H1 (cell line): ENCODE measurements around the gene PPP2R2D. TPM values are rescaled to one million over a fixed set of nuclear protein-coding genes. Genes with fewer than 3 reads are reported as not detected.
A peak's percentile ranks its signal among the peaks of the same experiment; 100 is the strongest.

ENCODE experiments used
- CTCF ChIA-PET: fragments of 300-600 bp; sonication (Branson Sonifier 250); formaldehyde crosslinking; loops from one replicate; lab custom pipeline; 2021; ENCODE audit not compliant: partially characterized antibody; lab: Charles Lee
- POLR2A ChIA-PET: fragments of 300-600 bp; sonication (Branson Sonifier 250); formaldehyde crosslinking; loops from one replicate; lab custom pipeline; 2021; ENCODE audit warnings: inconsistent platforms; ENCODE audit not compliant: partially characterized antibody; lab: Charles Lee
- DNase-seq, 2 experiments: peaks; one replicate each; pipeline versions ENCODE4 v3.0.0 to v3.0.0-alpha.2; 2010 to 2022; ENCODE audit warnings: low spot score in 2 of 2, low read depth in 1 of 2, mixed read lengths in 1 of 2
- FAIRE-seq: peaks from 2 replicates; lab custom pipeline; 2011; peaks lifted over from hg19 to GRCh38; lab: Jason Lieb, UNC
- H2AFZ ChIP-seq: 2 replicates; pipeline ENCODE4 v1.8.1; 2012; ENCODE audit warnings: low read length, inconsistent platforms
- H2AK5ac ChIP-seq: 2 replicates; pipeline ENCODE4 v1.6.1; 2013; ENCODE audit warnings: low read depth, low read length
- H2BK120ac ChIP-seq: replicated peaks from 2 replicates; pipeline ENCODE3; 2013; ENCODE audit warnings: low read depth, low read length, inconsistent platforms
- H2BK12ac ChIP-seq: 2 replicates; pipeline ENCODE4 v1.6.1; 2013; ENCODE audit warnings: low read depth, low read length
- H2BK15ac ChIP-seq: 2 replicates; pipeline ENCODE4 v1.6.1; 2013; ENCODE audit warnings: low read length
- H2BK20ac ChIP-seq: 2 replicates; pipeline ENCODE4 v1.6.1; 2013; ENCODE audit warnings: low read length
- H2BK5ac ChIP-seq: 2 replicates; pipeline ENCODE4 v1.6.1; 2013; ENCODE audit warnings: low read depth, low read length
- H3K14ac ChIP-seq: 2 replicates; pipeline ENCODE4 v1.6.1; 2013; ENCODE audit warnings: inconsistent platforms; ENCODE audit not compliant: insufficient read length
- H3K18ac ChIP-seq: 2 replicates; pipeline ENCODE4 v1.6.1; 2013; ENCODE audit warnings: low read length; ENCODE audit errors: extremely low read depth
- H3K23ac ChIP-seq: 2 replicates; pipeline ENCODE4 v1.6.1; 2013; ENCODE audit warnings: inconsistent platforms; ENCODE audit not compliant: insufficient read length
- H3K23me2 ChIP-seq: 2 replicates; pipeline ENCODE4 v1.6.1; 2013; ENCODE audit warnings: low read depth, low read length
- H3K27ac ChIP-seq: 2 replicates; pipeline ENCODE4 v1.6.1; 2011; ENCODE audit warnings: low read depth, low read length, inconsistent platforms
- H3K27me3 ChIP-seq, 4 experiments: replicated peaks in 1 of 4; 1 replicate in 1 of 4; 2 replicates in 3 of 4; pipeline versions ENCODE4 v1.6.1 to v1.8.1; 2011 to 2013; ENCODE audit warnings: low read length in 3 of 4, mild to moderate bottlenecking in 3 of 4, inconsistent platforms in 2 of 4, mixed read lengths in 2 of 4, moderate library complexity in 1 of 4; ENCODE audit not compliant: control insufficient read depth in 3 of 4, insufficient read depth in 3 of 4; ENCODE audit errors: extremely low read depth in 1 of 4
- H3K36me3 ChIP-seq, 4 experiments: 2 replicates each; pipeline versions ENCODE4 v1.6.1 to v1.8.1; 2011 to 2013; ENCODE audit warnings: mild to moderate bottlenecking in 4 of 4, low read length in 3 of 4, moderate library complexity in 2 of 4, control low read depth in 1 of 4, inconsistent platforms in 1 of 4; ENCODE audit not compliant: insufficient read depth in 4 of 4, control insufficient read depth in 2 of 4
- H3K4ac ChIP-seq: replicated peaks from 2 replicates; pipeline ENCODE3; 2013; ENCODE audit warnings: low read length, low read depth, mixed read lengths, inconsistent platforms; ENCODE audit not compliant: insufficient read length
- H3K4me1 ChIP-seq, 4 experiments: replicated peaks in 1 of 4; 1 replicate in 1 of 4; 2 replicates in 3 of 4; pipeline versions ENCODE4 v1.6.1 to v1.8.1; 2011 to 2013; ENCODE audit warnings: low read length in 3 of 4, inconsistent platforms in 2 of 4, mixed read lengths in 1 of 4; ENCODE audit not compliant: insufficient read depth in 4 of 4, control insufficient read depth in 3 of 4
- H3K4me2 ChIP-seq, 2 experiments: 2 replicates each; pipeline versions ENCODE4 v1.6.1 to v1.8.1; 2011 to 2013; ENCODE audit warnings: low read depth in 2 of 2, low read length in 2 of 2, control low read depth in 1 of 2, inconsistent platforms in 1 of 2, mild to moderate bottlenecking in 1 of 2; ENCODE audit not compliant: insufficient read depth in 1 of 2
- H3K4me3 ChIP-seq, 4 experiments: fragments of 200-600, 300-600 bp in 1 of 4; sonication (generic), shearing (Covaris generic), sonication (Bioruptor Twin) in 1 of 4; 2 replicates each; pipeline versions ENCODE4 v1.5.1 to v1.8.1; 2011 to 2016; ENCODE audit warnings: low read length in 4 of 4, low read depth in 3 of 4, control low read depth in 2 of 4, inconsistent platforms in 2 of 4, mild to moderate bottlenecking in 2 of 4, mixed read lengths in 1 of 4, moderate library complexity in 1 of 4; ENCODE audit not compliant: insufficient read depth in 2 of 4; ENCODE audit errors: extremely low read depth in 1 of 4
- H3K56ac ChIP-seq: replicated peaks from 2 replicates; pipeline ENCODE3; 2013; ENCODE audit warnings: low read depth, mild to moderate bottlenecking, mixed read lengths, low read length, inconsistent platforms; ENCODE audit not compliant: insufficient read length
- H3K79me1 ChIP-seq: 2 replicates; pipeline ENCODE4 v1.6.1; 2013; ENCODE audit warnings: low read depth, low read length, control low read depth
- H3K79me2 ChIP-seq, 2 experiments: 2 replicates each; pipeline versions ENCODE4 v1.6.1 to v1.8.1; 2012 to 2013; ENCODE audit warnings: low read length in 2 of 2, mild to moderate bottlenecking in 2 of 2, inconsistent platforms in 1 of 2; ENCODE audit not compliant: insufficient read depth in 2 of 2, control insufficient read depth in 1 of 2
- H3K9ac ChIP-seq, 4 experiments: replicated peaks in 1 of 4; 1 replicate in 1 of 4; 2 replicates in 3 of 4; pipeline versions ENCODE4 v1.6.1 to v1.8.1; 2011 to 2013; ENCODE audit warnings: low read depth in 3 of 4, low read length in 3 of 4, control low read depth in 2 of 4, mild to moderate bottlenecking in 2 of 4, moderate library complexity in 2 of 4, inconsistent platforms in 1 of 4; ENCODE audit errors: extremely low read depth in 1 of 4
- H3K9me3 ChIP-seq, 2 experiments: 2 replicates each; pipeline versions ENCODE4 v1.6.1 to v1.8.1; 2012 to 2013; ENCODE audit warnings: mild to moderate bottlenecking in 2 of 2, moderate library complexity in 2 of 2, control low read depth in 1 of 2, inconsistent platforms in 1 of 2, low read depth in 1 of 2, low read length in 1 of 2, mixed read lengths in 1 of 2; ENCODE audit not compliant: insufficient read depth in 2 of 2
- H4K20me1 ChIP-seq, 2 experiments: replicated peaks in 1 of 2; 2 replicates each; pipeline versions ENCODE3 to v1.8.1; 2011 to 2013; ENCODE audit warnings: inconsistent platforms in 2 of 2, low read length in 2 of 2, mild to moderate bottlenecking in 1 of 2; ENCODE audit not compliant: insufficient read depth in 2 of 2, control insufficient read depth in 1 of 2
- H4K5ac ChIP-seq: 2 replicates; pipeline ENCODE4 v1.6.1; 2013; ENCODE audit warnings: low read length, low read depth, mixed read lengths, inconsistent platforms; ENCODE audit not compliant: insufficient read length
- H4K8ac ChIP-seq: 2 replicates; pipeline ENCODE4 v1.8.0; 2013; ENCODE audit warnings: mild to moderate bottlenecking, moderate library complexity, low read length, inconsistent platforms; ENCODE audit not compliant: insufficient read depth; ENCODE audit errors: extremely low read depth
- H4K91ac ChIP-seq: replicated peaks from 2 replicates; pipeline ENCODE3; 2013; ENCODE audit warnings: low read length, mixed read lengths, inconsistent platforms; ENCODE audit not compliant: insufficient read length
- CBX8 ChIP-seq: fragments of 300-800, 300-1000 bp; sonication (generic); IDR thresholded peaks from 2 replicates; pipeline ENCODE4 v1.7.1; 2016; ENCODE audit warnings: low read depth, low read length, borderline replicate concordance
- FOSL1 ChIP-seq: IDR thresholded peaks from 2 replicates; pipeline ENCODE4 v1.6.1; 2011; ENCODE audit warnings: mild to moderate bottlenecking, low read depth, low read length, moderate library complexity; ENCODE audit not compliant: insufficient read depth
- MAX ChIP-seq: IDR thresholded peaks from 2 replicates; pipeline ENCODE4 v1.6.1; 2012; ENCODE audit warnings: inconsistent platforms
- TCF12 ChIP-seq: IDR thresholded peaks from 2 replicates; pipeline ENCODE4 v1.6.1; 2011; ENCODE audit warnings: low read depth, mild to moderate bottlenecking, low read length
- ZNF274 ChIP-seq: IDR thresholded peaks from 2 replicates; pipeline ENCODE4 v1.7.0; 2012; ENCODE audit warnings: low read length, borderline replicate concordance; ENCODE audit errors: extremely low read depth
- WGBS, 2 experiments: shearing (Covaris generic) in 1 of 2; methylation state at CpG; one replicate each; pipeline versions ENCODE4 v1.1.6 to v1.1.7; 2013 to 2015; ENCODE audit warnings: low lambda C conversion rate in 2 of 2, mixed read lengths in 2 of 2, inconsistent platforms in 1 of 2, low coverage in 1 of 2, missing lambda C conversion rate in 1 of 2; ENCODE audit not compliant: insufficient replicate concordance in 2 of 2, insufficient coverage in 1 of 2, insufficient read length in 1 of 2; ENCODE audit errors: extremely low coverage in 1 of 2, missing lambda C conversion rate in 1 of 2; 5-methylcytosine and 5-hydroxymethylcytosine counted together
- polyA plus RNA-seq, 7 experiments: library from polyadenylated mRNA; depleted of rRNA in 3 of 7; stranded (reverse) in 5 of 7; unstranded in 2 of 7; fragments of >200 nt in 5 of 7; fragments of 200-250 nt in 2 of 7; gene quantifications; 1 replicate in 5 of 7; 2 replicates in 1 of 7; 4 replicates in 1 of 7; pipeline versions ENCODE4 v1.2.1 to v1.2.3, GENCODE V29; 2011 to 2013; ENCODE audit warnings: missing spikeins in 2 of 7, mixed read lengths in 2 of 7
- total RNA-seq: library from RNA; stranded (reverse); fragmentation: NEBNext Ultra II Directional; extraction: Animal tissue kit (Norgen Biotek cat#: 25700); gene quantifications from 2 replicates; pipeline ENCODE4 v1.2.1, GENCODE V29; 2021

The PPP2R2D gene
- total and polyA plus RNA-seq, 2 of the 8 experiments (the other 6 are each of a cell fraction or from before 2014, with no cell fraction given) = 25.4 to 32.8 TPM

- Histone ChIP-seq H4K91ac (no peak overlapping the region), H3K4me1 (peaks cover 6 to 12% (median 8%) of the 10 kb centered on the region in 4 experiments; a peak in 5 of 7 replicates), H3K36me3 (no peaks in the 10 kb centered on the region), H3K23me2 (no peaks in the 10 kb centered on the region), H2AFZ (no peak overlapping the region), H3K79me2 (no peaks in the 10 kb centered on the region), H3K14ac (no peak overlapping the region), H3K4ac (no peak overlapping the region), H3K4me3 (no peak overlapping the region), H2BK20ac (no peak overlapping the region), H4K20me1 (no peaks in the 10 kb centered on the region), H3K9ac (no peak overlapping the region), H2BK15ac (no peak overlapping the region), H3K27me3 (no peaks in the 10 kb centered on the region), H4K5ac (no peak overlapping the region), H3K18ac (no peak overlapping the region), H3K56ac (no peak overlapping the region), H2AK5ac (no peak overlapping the region), H2BK5ac (no peak overlapping the region), H4K8ac (peak overlapping the region; percentile 16; the same call in 1 of the 2 replicates), H3K79me1 (no peaks in the 10 kb centered on the region), H2BK12ac (no peak overlapping the region), H3K4me2 (no peak overlapping the region), H3K27ac (no peak overlapping the region), H3K23ac (no peak overlapping the region), H3K9me3 (no peaks in the 10 kb centered on the region), H2BK120ac (no peak overlapping the region)
- POLR2A ChIA-PET = interaction anchor here (0.9 kb wide), 1 partner anchor 15 kb away, joined by 3 read pairs; no protein-coding TSS in a partner anchor
- FAIRE-seq (no peak), DNase-seq (no peak)
- 93% methylated on average over 3 of the region's 3 CpGs; no CpG with 5 or more reads in 1 of the 2 experiments for WGBS, 2 experiments
- TF ChIP-seq FOSL1 = no peak
- no peak for TF ChIP-seq MAX
- no peak for TF ChIP-seq CBX8
- TF ChIP-seq TCF12 = no peak
- no peak for TF ChIP-seq ZNF274
- CTCF ChIA-PET = interaction anchor here (0.6 to 3.7 kb wide), 3 partner anchors 20 to 133 kb away, joined by 3 to 23 read pairs (median 3); no protein-coding TSS in a partner anchor
These were observed 93.6 kb downstream of the PPP2R2D start for GRCh38 chr10:131994435-131994834.
